Ishikawa (cell line): ENCODE results near the gene FBXL19.

Source experiments
- CEBPB ChIP-seq: IDR thresholded peaks from 2 replicates; pipeline ENCODE4 v1.6.1; 2012
- CREB1 ChIP-seq: IDR thresholded peaks from 2 replicates; pipeline ENCODE4 v1.6.1; 2012; ENCODE audit warnings: low read depth
- EGR1 ChIP-seq: IDR thresholded peaks from 2 replicates; pipeline ENCODE4 v1.6.1; 2012
- EP300 ChIP-seq: IDR thresholded peaks from 2 replicates; pipeline ENCODE4 v1.6.1; 2012; ENCODE audit warnings: borderline replicate concordance
- FOXM1 ChIP-seq: IDR thresholded peaks from 2 replicates; pipeline ENCODE4 v1.6.1; 2012; ENCODE audit warnings: low read depth, borderline replicate concordance
- MAX ChIP-seq: IDR thresholded peaks from 2 replicates; pipeline ENCODE4 v1.6.1; 2012
- NFIC ChIP-seq: IDR thresholded peaks from 2 replicates; pipeline ENCODE4 v1.6.1; 2012
- RAD21 ChIP-seq: IDR thresholded peaks from 2 replicates; pipeline ENCODE4 v1.6.1; 2012; ENCODE audit warnings: low read depth
- TAF1 ChIP-seq: IDR thresholded peaks from 2 replicates; pipeline ENCODE4 v1.6.1; 2012; ENCODE audit warnings: low read depth, mild to moderate bottlenecking
- TCF12 ChIP-seq: IDR thresholded peaks from 2 replicates; pipeline ENCODE4 v1.6.1; 2012; ENCODE audit warnings: low read depth
- YY1 ChIP-seq: IDR thresholded peaks from 2 replicates; pipeline ENCODE4 v1.6.1; 2012; ENCODE audit warnings: low read depth
- ZBTB7A ChIP-seq: IDR thresholded peaks from 2 replicates; pipeline ENCODE4 v1.6.1; 2012; ENCODE audit warnings: low read depth
- TF ChIP-seq, protein P1 (sequence below): IDR thresholded peaks from 2 replicates; pipeline ENCODE4 v1.6.1; 2012; ENCODE audit warnings: low read depth, mild to moderate bottlenecking

- TF ChIP-seq CEBPB (no peak), TCF12 (no peak), CREB1 (no peak), EP300 (no peak), RAD21 (no peak), TAF1 (no peak), ZBTB7A (no peak), MAX (no peak), YY1 (no peak), EGR1 (no peak), FOXM1 (no peak), NFIC (no peak)
- TF ChIP-seq, protein P1, sequence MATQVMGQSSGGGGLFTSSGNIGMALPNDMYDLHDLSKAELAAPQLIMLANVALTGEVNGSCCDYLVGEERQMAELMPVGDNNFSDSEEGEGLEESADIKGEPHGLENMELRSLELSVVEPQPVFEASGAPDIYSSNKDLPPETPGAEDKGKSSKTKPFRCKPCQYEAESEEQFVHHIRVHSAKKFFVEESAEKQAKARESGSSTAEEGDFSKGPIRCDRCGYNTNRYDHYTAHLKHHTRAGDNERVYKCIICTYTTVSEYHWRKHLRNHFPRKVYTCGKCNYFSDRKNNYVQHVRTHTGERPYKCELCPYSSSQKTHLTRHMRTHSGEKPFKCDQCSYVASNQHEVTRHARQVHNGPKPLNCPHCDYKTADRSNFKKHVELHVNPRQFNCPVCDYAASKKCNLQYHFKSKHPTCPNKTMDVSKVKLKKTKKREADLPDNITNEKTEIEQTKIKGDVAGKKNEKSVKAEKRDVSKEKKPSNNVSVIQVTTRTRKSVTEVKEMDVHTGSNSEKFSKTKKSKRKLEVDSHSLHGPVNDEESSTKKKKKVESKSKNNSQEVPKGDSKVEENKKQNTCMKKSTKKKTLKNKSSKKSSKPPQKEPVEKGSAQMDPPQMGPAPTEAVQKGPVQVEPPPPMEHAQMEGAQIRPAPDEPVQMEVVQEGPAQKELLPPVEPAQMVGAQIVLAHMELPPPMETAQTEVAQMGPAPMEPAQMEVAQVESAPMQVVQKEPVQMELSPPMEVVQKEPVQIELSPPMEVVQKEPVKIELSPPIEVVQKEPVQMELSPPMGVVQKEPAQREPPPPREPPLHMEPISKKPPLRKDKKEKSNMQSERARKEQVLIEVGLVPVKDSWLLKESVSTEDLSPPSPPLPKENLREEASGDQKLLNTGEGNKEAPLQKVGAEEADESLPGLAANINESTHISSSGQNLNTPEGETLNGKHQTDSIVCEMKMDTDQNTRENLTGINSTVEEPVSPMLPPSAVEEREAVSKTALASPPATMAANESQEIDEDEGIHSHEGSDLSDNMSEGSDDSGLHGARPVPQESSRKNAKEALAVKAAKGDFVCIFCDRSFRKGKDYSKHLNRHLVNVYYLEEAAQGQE: no peak
Measured at GRCh38 chr16:30947541-30947858, 24.1 kb downstream of the FBXL19 start.
